Ovary (tissue), 9 donors: Measurements from ENCODE around the gene MYPN. TPM values are rescaled to one million over a fixed set of nuclear protein-coding genes. Genes with fewer than 3 reads are reported as not detected.

ENCODE experiments used
- DNase-seq, 5 donors: peaks; one replicate each; pipeline ENCODE4 v3.0.0-alpha.2; 2019 to 2020
- H3K27ac ChIP-seq, 2 donors: fragments of 200-600 bp; one replicate each; pipeline versions ENCODE4 v1.5.1 to v1.8.0; 2019 to 2022
- H3K27me3 ChIP-seq: fragments of 200-600 bp; one replicate; pipeline ENCODE4 v1.8.0; 2022
- H3K36me3 ChIP-seq: fragments of 200-600 bp; sonication (generic); one replicate; pipeline ENCODE4 v1.5.1; 2019
- H3K4me1 ChIP-seq: one replicate; pipeline ENCODE4 v1.8.1; 2013; ENCODE audit warnings: mild to moderate bottlenecking, moderate library complexity; ENCODE audit not compliant: insufficient read depth
- H3K4me3 ChIP-seq: fragments of 200-600 bp; sonication (generic); one replicate; pipeline ENCODE4 v1.5.1; 2017
- H3K9me3 ChIP-seq, 2 donors: fragments of 200-600 bp in 1 of 2; sonication (generic) in 1 of 2; one replicate each; pipeline versions ENCODE4 v1.5.1 to v1.8.1; 2013 to 2019; ENCODE audit warnings: mild to moderate bottlenecking in 1 of 2, moderate library complexity in 1 of 2
- EP300 ChIP-seq: sonication (generic); formaldehyde crosslinking; IDR thresholded peaks from one replicate; pipeline ENCODE4 v1.6.1; 2017; ENCODE audit warnings: antibody characterized with exemption
- POLR2A ChIP-seq: fragments of 450-650 bp; IDR thresholded peaks from one replicate; pipeline ENCODE4 v1.6.1; 2017; ENCODE audit warnings: antibody characterized with exemption, mild to moderate bottlenecking, moderate library complexity
- WGBS, 3 donors: extraction: QIAGEN DNeasy Blood & Tissue Kit in 1 of 3; methylation state at CpG; one replicate each; pipeline versions ENCODE4 v1.1.5 to v1.1.7; 2013 to 2017; 5-methylcytosine and 5-hydroxymethylcytosine counted together
- intact Hi-C, 4 donors: fragments of 100-400 bp; cut with DNase I; formaldehyde crosslinking; loops; one replicate each; pipeline versions ENCODE4 v1.11.0 to v1.15.1; 2022 to 2023
- polyA plus RNA-seq, 2 donors: library from polyadenylated mRNA; stranded (reverse); fragments of 200-250 nt in 1 of 2; fragments of 350-450 nt in 1 of 2; fragmentation: Illumina TruSeq in 1 of 2; extraction: RNeasy Lipid Tissue Mini Kit (QIAGEN cat#74804) in 1 of 2; gene quantifications; one replicate each; pipeline ENCODE4 v1.2.3, GENCODE V29; 2013 to 2014
- total RNA-seq, 7 donors: library from RNA; depleted of rRNA in 2 of 7; stranded (reverse); fragments of >200 nt in 2 of 7; fragmentation: NEBNext Ultra II Directional in 3 of 7; extraction: Animal tissue kit (Norgen Biotek cat#: 25700) in 3 of 7; gene quantifications; one replicate each; pipeline versions ENCODE4 v1.1.0 to v1.2.4, GENCODE V29; 2016 to 2023
- TF ChIP-seq, protein P1 (sequence below), 3 donors: fragments of 450-650 bp in 2 of 3; fragments of 200-600 bp in 1 of 3; IDR thresholded peaks; one replicate each; pipeline versions ENCODE4 v1.5.1 to v1.8.0; 2016 to 2022; ENCODE audit warnings: antibody characterized with exemption in 3 of 3, mild to moderate bottlenecking in 1 of 3
- donor health status: DM: no; HTN: no; CAD: no; lungs with moderate emphysema.
- donor health status: DM: no; HTN: no; CAD: no.
- donor health status: Bipolar disorder and iron deficiency.
- donor health status: DM: yes; HTN: yes; CAD: no.
- donor health status: DM: no; HTN: no; CAD: no.
- donor health status: DM: yes; HTN: yes; CAD: no.

Gene MYPN
- total and polyA plus RNA-seq, 9 donors, result 0.05 to 0.18 (median 0.16) TPM; not detected in 5

DNA sequence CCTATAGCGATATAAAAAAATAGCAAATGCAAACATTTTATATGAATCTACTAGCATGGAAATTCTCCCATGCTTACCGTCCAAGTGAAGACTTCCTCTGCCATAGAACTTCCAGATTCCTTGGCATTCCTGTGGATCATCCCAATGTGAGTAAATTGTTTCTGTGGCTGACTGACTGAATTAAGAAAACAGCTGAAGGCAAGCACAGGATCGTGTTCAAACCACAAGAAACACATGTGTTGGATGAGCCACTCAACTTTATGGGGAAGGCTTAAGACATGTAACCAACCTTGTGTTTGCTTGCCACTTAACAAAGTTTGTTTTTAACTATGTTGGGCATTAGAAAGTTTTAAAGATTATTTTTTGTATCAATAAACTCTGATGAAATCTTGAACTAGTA lies 2.6 kb upstream of the MYPN start:
- Histone ChIP-seq H3K4me3 (no peak overlapping the region), H3K4me1 (no peaks in the 10 kb centered on the region), H3K27me3 (no peaks in the 10 kb centered on the region), H3K36me3 (no peaks in the 10 kb centered on the region), H3K27ac (no peak overlapping the region), H3K9me3 (no peaks in the 10 kb centered on the region)
- TF ChIP-seq POLR2A (no peak), EP300 (no peak)
- TF ChIP-seq, protein P1, sequence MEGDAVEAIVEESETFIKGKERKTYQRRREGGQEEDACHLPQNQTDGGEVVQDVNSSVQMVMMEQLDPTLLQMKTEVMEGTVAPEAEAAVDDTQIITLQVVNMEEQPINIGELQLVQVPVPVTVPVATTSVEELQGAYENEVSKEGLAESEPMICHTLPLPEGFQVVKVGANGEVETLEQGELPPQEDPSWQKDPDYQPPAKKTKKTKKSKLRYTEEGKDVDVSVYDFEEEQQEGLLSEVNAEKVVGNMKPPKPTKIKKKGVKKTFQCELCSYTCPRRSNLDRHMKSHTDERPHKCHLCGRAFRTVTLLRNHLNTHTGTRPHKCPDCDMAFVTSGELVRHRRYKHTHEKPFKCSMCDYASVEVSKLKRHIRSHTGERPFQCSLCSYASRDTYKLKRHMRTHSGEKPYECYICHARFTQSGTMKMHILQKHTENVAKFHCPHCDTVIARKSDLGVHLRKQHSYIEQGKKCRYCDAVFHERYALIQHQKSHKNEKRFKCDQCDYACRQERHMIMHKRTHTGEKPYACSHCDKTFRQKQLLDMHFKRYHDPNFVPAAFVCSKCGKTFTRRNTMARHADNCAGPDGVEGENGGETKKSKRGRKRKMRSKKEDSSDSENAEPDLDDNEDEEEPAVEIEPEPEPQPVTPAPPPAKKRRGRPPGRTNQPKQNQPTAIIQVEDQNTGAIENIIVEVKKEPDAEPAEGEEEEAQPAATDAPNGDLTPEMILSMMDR (IDR thresholded peaks at IDR 0.05), result no peak
- WGBS, 3 donors, result 67 to 75% (median 72%) methylated on average over 3 of the region's 3 CpGs
- no peak for DNase-seq
- intact Hi-C loops, result no loop called here

DNA sequence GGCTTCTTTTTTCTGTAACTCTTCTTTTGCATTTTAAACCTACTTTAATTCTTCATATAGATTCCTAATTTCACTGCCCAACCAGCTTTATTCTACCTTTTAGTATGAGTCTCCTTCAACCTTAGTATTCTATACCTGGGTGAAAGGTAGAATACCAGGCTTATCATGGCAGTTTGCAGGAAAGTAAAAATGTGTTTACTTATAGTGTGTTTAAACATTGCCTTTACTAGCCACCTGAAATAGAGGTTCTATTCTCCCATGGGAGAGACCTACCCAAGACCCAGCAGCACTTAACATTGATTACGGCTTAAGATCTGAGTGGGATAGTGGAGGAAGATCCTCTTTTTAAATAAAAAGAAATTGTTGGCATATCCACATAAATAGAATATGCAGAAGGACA lies 1.6 kb upstream of the MYPN start:
- Histone ChIP-seq H3K27me3 (no peaks in the 10 kb centered on the region), H3K27ac (no peak overlapping the region), H3K9me3 (no peaks in the 10 kb centered on the region), H3K4me1 (no peaks in the 10 kb centered on the region), H3K4me3 (no peak overlapping the region), H3K36me3 (no peaks in the 10 kb centered on the region)
- TF ChIP-seq POLR2A (no peak), EP300 (no peak)
- TF ChIP-seq, protein P1 (IDR thresholded peaks at IDR 0.05), result no peak
- intact Hi-C loops, result no loop called here
- DNase-seq, result no peak
- 94 to 100% (median 96%) methylated on average over 1 of the region's 1 CpG for WGBS, 3 donors

DNA sequence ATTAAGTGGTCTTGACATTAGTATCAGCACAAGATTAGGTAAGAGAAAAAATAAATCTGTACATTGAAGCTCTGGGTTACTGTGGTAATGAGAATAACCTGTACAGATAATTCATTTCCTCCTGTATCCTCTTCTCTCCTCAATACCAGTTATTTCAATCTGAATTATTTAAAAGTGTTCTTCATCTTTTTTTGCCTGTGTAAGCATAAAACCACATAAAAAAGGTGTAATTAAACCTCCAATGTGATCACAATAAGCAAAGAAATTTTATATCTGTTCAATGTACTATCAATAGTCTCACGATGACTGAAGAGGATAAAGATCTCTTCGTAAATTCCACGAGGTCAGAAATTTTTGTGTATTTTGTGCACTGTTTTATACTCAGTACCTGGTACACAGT lies 1.2 kb upstream of the MYPN start:
- H3K36me3 ChIP-seq, result no peaks in the 10 kb centered on the region
- no peak overlapping the region for H3K27ac ChIP-seq
- TF ChIP-seq POLR2A (no peak), EP300 (no peak)
- TF ChIP-seq, protein P1 (IDR thresholded peaks at IDR 0.05), result no peak
- no peak for DNase-seq
- no peaks in the 10 kb centered on the region for H3K9me3 ChIP-seq
- no peak overlapping the region for H3K4me3 ChIP-seq
- WGBS, 3 donors, result 88 to 94% (median 89%) methylated on average over 3 of the region's 3 CpGs
- no peaks in the 10 kb centered on the region for H3K4me1 ChIP-seq
- intact Hi-C loops, result no loop called here
- H3K27me3 ChIP-seq, result no peaks in the 10 kb centered on the region

DNA sequence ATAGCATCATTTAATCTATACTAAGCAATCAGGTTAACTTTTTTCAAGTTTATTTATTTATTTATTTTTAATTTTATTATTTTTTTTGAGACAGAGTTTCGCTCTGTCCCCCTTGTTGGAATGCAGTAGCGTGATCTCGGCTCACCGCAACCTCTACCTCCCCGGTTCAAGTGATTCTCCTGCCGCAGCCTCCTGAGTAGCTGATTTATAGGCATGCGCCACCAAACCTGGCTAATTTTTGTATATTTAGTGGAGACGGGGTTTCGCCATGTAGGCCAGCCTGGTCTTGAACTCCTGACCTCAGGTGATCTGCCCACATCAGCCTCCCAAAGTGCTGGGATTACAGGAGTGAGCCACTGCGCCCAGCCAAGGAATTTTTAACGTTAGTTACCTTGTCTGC lies 635 bp upstream of the MYPN start:
- WGBS, 3 donors, result 90 to 97% (median 96%) methylated on average over 11 of the region's 11 CpGs
- Histone ChIP-seq H3K27ac (no peak overlapping the region), H3K27me3 (no peaks in the 10 kb centered on the region), H3K36me3 (no peaks in the 10 kb centered on the region), H3K4me1 (no peaks in the 10 kb centered on the region), H3K9me3 (no peaks in the 10 kb centered on the region), H3K4me3 (no peak overlapping the region)
- TF ChIP-seq, protein P1 (IDR thresholded peaks at IDR 0.05), result no peak
- TF ChIP-seq POLR2A (no peak), EP300 (no peak)
- DNase-seq, result no peak
- intact Hi-C loops, result no loop called here

DNA sequence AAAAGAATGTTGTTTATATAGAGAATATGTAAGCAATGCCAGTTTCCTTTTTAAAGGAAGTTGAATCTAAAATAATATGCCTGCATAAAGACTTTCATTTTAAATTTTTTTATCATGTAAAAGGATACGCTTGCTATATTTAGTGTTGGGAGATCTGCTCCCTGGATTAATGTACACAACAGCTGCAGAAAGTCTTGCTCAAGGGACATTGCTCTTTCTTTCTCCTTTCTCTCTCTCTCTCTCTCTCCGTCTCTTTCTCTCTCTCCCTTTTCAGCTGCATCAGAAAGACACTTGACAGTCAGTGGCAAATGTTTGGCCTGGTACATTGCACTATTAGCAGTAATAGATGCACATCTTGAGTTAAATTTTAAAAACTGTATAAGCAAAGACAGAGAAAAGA lies 739 bp downstream of the MYPN start:
- WGBS, 3 donors, result 13 to 39% (median 23%) methylated on average over 2 of the region's 2 CpGs
- Histone ChIP-seq H3K9me3 (no peaks in the 10 kb centered on the region), H3K4me1 (no peaks in the 10 kb centered on the region), H3K36me3 (no peaks in the 10 kb centered on the region), H3K4me3 (no peak overlapping the region), H3K27ac (no peak overlapping the region), H3K27me3 (no peaks in the 10 kb centered on the region)
- DNase-seq, result no peak
- TF ChIP-seq, protein P1 (IDR thresholded peaks at IDR 0.05), result no peak
- no peak for TF ChIP-seq POLR2A
- no peak for TF ChIP-seq EP300
- intact Hi-C loops, result no loop called here
